Activated CD8-positive, alpha-beta T cell treated with anti-CD3 and anti-CD28 coated beads for 36 hours (primary cell): ENCODE data around the gene OCIAD2. TPM values are rescaled to one million over a fixed set of nuclear protein-coding genes. Genes with fewer than 3 reads are reported as not detected.

Source experiments
- ATAC-seq: fragments of 200-7000 bp; cut with Tn5 transposase; one replicate; pipeline ENCODE4 v1.10.0; 2021; ENCODE audit warnings: mild to moderate bottlenecking, moderate library complexity
- CTCF ChIA-PET: fragments of 350-600 bp; sonication (Branson Sonifier 250); formaldehyde crosslinking; loops from one replicate; lab custom pipeline; 2021; ENCODE audit warnings: antibody characterized with exemption; lab: Charles Lee
- POLR2A ChIA-PET: fragments of 350-600 bp; sonication (Branson Sonifier 250); formaldehyde crosslinking; loops from one replicate; lab custom pipeline; 2021; ENCODE audit warnings: antibody characterized with exemption; lab: Charles Lee
- DNase-seq: peaks from one replicate; pipeline ENCODE4 v3.0.0-alpha.2; 2020
- H3K27ac Mint-ChIP-seq: one replicate; pipeline ENCODE4 v1.8.0; 2021; ENCODE audit warnings: mild to moderate bottlenecking, mixed read lengths
- H3K27me3 Mint-ChIP-seq: one replicate; pipeline ENCODE4 v1.8.0; 2021; ENCODE audit warnings: mixed read lengths
- H3K36me3 Mint-ChIP-seq: one replicate; pipeline ENCODE4 v1.8.0; 2021; ENCODE audit warnings: low read depth, mixed read lengths
- H3K4me1 Mint-ChIP-seq: one replicate; pipeline ENCODE4 v1.8.0; 2021; ENCODE audit warnings: low read depth, mixed read lengths
- H3K4me3 Mint-ChIP-seq: one replicate; pipeline ENCODE4 v1.8.0; 2021; ENCODE audit warnings: mild to moderate bottlenecking, moderate library complexity, mixed read lengths
- H3K9me3 Mint-ChIP-seq: one replicate; pipeline ENCODE4 v1.8.0; 2021; ENCODE audit warnings: mixed read lengths
- CTCF ChIP-seq: fragments of 200-600 bp; IDR thresholded peaks from one replicate; pipeline ENCODE4 v1.8.0; 2022; ENCODE audit warnings: antibody characterized with exemption, mild to moderate bottlenecking
- intact Hi-C: fragments of 100-400 bp; cut with micrococcal nuclease; formaldehyde crosslinking; loops from one replicate; pipeline ENCODE4 v1.10.0; 2022
- total RNA-seq, 2 experiments: library from RNA; stranded (reverse); gene quantifications; one replicate each; pipeline ENCODE4 v1.2.3, GENCODE V29; 2021

The OCIAD2 gene
- total RNA-seq, 2 experiments from 2014 or later: 65.1 to 82.7 TPM

- Mint-ChIP-seq H3K27me3 (no peaks in the 10 kb centered on the region), H3K9me3 (peaks cover 6% of the 10 kb centered on the region), H3K27ac (no peak overlapping the region), H3K4me3 (no peak overlapping the region), H3K36me3 (peaks cover 7% of the 10 kb centered on the region), H3K4me1 (no peaks in the 10 kb centered on the region)
- ATAC-seq: no peak
- POLR2A ChIA-PET: no interaction called here
- no peak for DNase-seq
- TF ChIP-seq CTCF: no peak
- CTCF ChIA-PET: no interaction called here
- intact Hi-C loops: no loop called here
Observed at GRCh38 chr4:48863728-48864127, 42.8 kb downstream of the OCIAD2 start.

GRCh38 chr4:48862661-48863060 is 43.9 kb downstream of the OCIAD2 start:
- Mint-ChIP-seq H3K9me3 (peaks cover 6% of the 10 kb centered on the region), H3K36me3 (peaks cover 12% of the 10 kb centered on the region), H3K27ac (no peak overlapping the region), H3K27me3 (no peaks in the 10 kb centered on the region), H3K4me1 (peaks cover 5% of the 10 kb centered on the region), H3K4me3 (no peak overlapping the region)
- ChIA-PET POLR2A (no interaction called here), CTCF (interaction anchor here (1.7 kb wide), 1 partner anchor 14 kb away, joined by 4 read pairs; no protein-coding TSS in a partner anchor)
- DNase-seq (no peak), ATAC-seq (no peak)
- intact Hi-C loops: no loop called here
- no peak for TF ChIP-seq CTCF

- peaks cover 6% of the 10 kb centered on the region for H3K9me3 Mint-ChIP-seq
- H3K4me3 Mint-ChIP-seq: no peak overlapping the region
- TF ChIP-seq CTCF: no peak
- no peak for DNase-seq
- no peak overlapping the region for H3K27ac Mint-ChIP-seq
- no peaks in the 10 kb centered on the region for H3K27me3 Mint-ChIP-seq
- peaks cover 5% of the 10 kb centered on the region for H3K4me1 Mint-ChIP-seq
- ATAC-seq: no peak
- CTCF ChIA-PET: interaction anchor here (1.7 kb wide), 2 partner anchors 14 to 99 kb away, joined by 4 to 5 read pairs; no protein-coding TSS in a partner anchor
- POLR2A ChIA-PET: no interaction called here
- peaks cover 16% of the 10 kb centered on the region for H3K36me3 Mint-ChIP-seq
- intact Hi-C loops: no loop called here
Observed at GRCh38 chr4:48862038-48862437, 44.5 kb downstream of the OCIAD2 start.

- Mint-ChIP-seq H3K4me1 (peaks cover 15% of the 10 kb centered on the region), H3K9me3 (no peaks in the 10 kb centered on the region), H3K4me3 (no peak overlapping the region), H3K27ac (peak overlapping the region; percentile 30), H3K27me3 (no peaks in the 10 kb centered on the region), H3K36me3 (peaks cover 23% of the 10 kb centered on the region)
- ATAC-seq (no peak), DNase-seq (peak; percentile 31)
- CTCF ChIA-PET: interaction anchor here (0.9 to 1.7 kb wide), 3 partner anchors 45 to 280 kb away, joined by 3 to 4 read pairs (median 4); no protein-coding TSS in a partner anchor
- POLR2A ChIA-PET: interaction anchor here (1.0 kb wide), 1 partner anchor 40 kb away, joined by 4 read pairs; no protein-coding TSS in a partner anchor
- TF ChIP-seq CTCF: no peak
- intact Hi-C loops: no loop called here
Observed at GRCh38 chr4:48858130-48858529, 48.4 kb downstream of the OCIAD2 start.

GRCh38 chr4:48854982-48855381 is 51.6 kb downstream of the OCIAD2 start:
- peaks cover 31% of the 10 kb centered on the region for H3K36me3 Mint-ChIP-seq
- H3K27me3 Mint-ChIP-seq: no peaks in the 10 kb centered on the region
- ChIA-PET CTCF (no interaction called here), POLR2A (no interaction called here)
- no peak for DNase-seq
- no peaks in the 10 kb centered on the region for H3K9me3 Mint-ChIP-seq
- no peak for TF ChIP-seq CTCF
- intact Hi-C loops: no loop called here
- H3K27ac Mint-ChIP-seq: peak overlapping the region; percentile 40
- ATAC-seq: no peak
- H3K4me1 Mint-ChIP-seq: peaks cover 28% of the 10 kb centered on the region
- H3K4me3 Mint-ChIP-seq: no peak overlapping the region
